Chondrocyte (in vitro differentiated cells): ENCODE data around the gene BICC1. TPM values are rescaled to one million over a fixed set of nuclear protein-coding genes. Genes with fewer than 3 reads are reported as not detected.

Experiments used
- DNase-seq: peaks from one replicate; pipeline ENCODE4 v3.0.0; 2021; ENCODE audit warnings: mixed read lengths, low spot score
- H3K27ac Mint-ChIP-seq: one replicate; pipeline ENCODE4 v1.8.0; 2021; ENCODE audit warnings: mild to moderate bottlenecking, moderate library complexity, mixed read lengths; ENCODE audit not compliant: unreplicated experiment
- H3K27me3 Mint-ChIP-seq: 2 replicates; pipeline ENCODE4 v1.8.0; 2021; ENCODE audit warnings: low read depth, mixed read lengths
- H3K36me3 Mint-ChIP-seq: 2 replicates; pipeline ENCODE4 v1.8.0; 2021; ENCODE audit warnings: low read depth, mixed read lengths
- H3K4me1 Mint-ChIP-seq: 2 replicates; pipeline ENCODE4 v1.8.0; 2021; ENCODE audit warnings: low read depth, mild to moderate bottlenecking, mixed read lengths
- H3K4me3 Mint-ChIP-seq: one replicate; pipeline ENCODE4 v1.8.0; 2021; ENCODE audit warnings: mild to moderate bottlenecking, moderate library complexity, mixed read lengths; ENCODE audit not compliant: unreplicated experiment
- H3K9me3 Mint-ChIP-seq: 2 replicates; pipeline ENCODE4 v1.8.0; 2021; ENCODE audit warnings: low read depth, mixed read lengths
- CTCF ChIP-seq: fragments of 200-600 bp; sonication (generic); IDR thresholded peaks from 2 replicates; pipeline ENCODE4 v1.5.0; 2021; ENCODE audit warnings: antibody characterized with exemption, mild to moderate bottlenecking, moderate library complexity
- total RNA-seq: library from RNA; stranded (reverse); gene quantifications from 3 replicates; pipeline ENCODE4 v1.2.1, GENCODE V29; 2021

BICC1 gene
- total RNA-seq, 1 donor from 2014 or later = 32.4 TPM

GRCh38 chr10:58795560-58795959, 282.9 kb downstream of the BICC1 start:
- H3K27ac Mint-ChIP-seq = no peak overlapping the region
- no peak overlapping the region for H3K4me3 Mint-ChIP-seq
- DNase-seq = no peak
- no peak for TF ChIP-seq CTCF
- peaks cover 25% of the 10 kb centered on the region for H3K4me1 Mint-ChIP-seq
- no peaks in the 10 kb centered on the region for H3K9me3 Mint-ChIP-seq
- H3K27me3 Mint-ChIP-seq = no peaks in the 10 kb centered on the region
- peaks cover 15% of the 10 kb centered on the region for H3K36me3 Mint-ChIP-seq

GRCh38 chr10:58796242-58796641, 283.6 kb downstream of the BICC1 start:
- Mint-ChIP-seq H3K27ac (no peak overlapping the region), H3K4me3 (no peak overlapping the region)
- TF ChIP-seq CTCF = no peak

GRCh38 chr10:58796824-58797223, 284.2 kb downstream of the BICC1 start:
- Mint-ChIP-seq H3K36me3 (peaks cover 24% of the 10 kb centered on the region), H3K27me3 (no peaks in the 10 kb centered on the region), H3K27ac (no peak overlapping the region)

More at GRCh38 chr10:58796242-58796641, 283.6 kb downstream of the BICC1 start:
- no peak for DNase-seq
- H3K27me3 Mint-ChIP-seq = no peaks in the 10 kb centered on the region
- H3K36me3 Mint-ChIP-seq = peaks cover 19% of the 10 kb centered on the region
- H3K9me3 Mint-ChIP-seq = no peaks in the 10 kb centered on the region
- H3K4me1 Mint-ChIP-seq = peaks cover 18% of the 10 kb centered on the region

GRCh38 chr10:58797356-58797755, 284.7 kb downstream of the BICC1 start:
- DNase-seq = no peak
- H3K27ac Mint-ChIP-seq = peak overlapping the region; percentile 6
- H3K4me3 Mint-ChIP-seq = no peak overlapping the region

More at GRCh38 chr10:58796824-58797223, 284.2 kb downstream of the BICC1 start:
- H3K9me3 Mint-ChIP-seq = no peaks in the 10 kb centered on the region
- no peak for TF ChIP-seq CTCF
- peaks cover 16% of the 10 kb centered on the region for H3K4me1 Mint-ChIP-seq
- H3K4me3 Mint-ChIP-seq = no peak overlapping the region
- no peak for DNase-seq

GRCh38 chr10:58802047-58802446, 289.4 kb downstream of the BICC1 start:
- H3K27ac Mint-ChIP-seq = no peak overlapping the region
- no peak for TF ChIP-seq CTCF
- no peaks in the 10 kb centered on the region for H3K9me3 Mint-ChIP-seq
- no peak for DNase-seq
- no peak overlapping the region for H3K4me3 Mint-ChIP-seq
- peaks cover 24% of the 10 kb centered on the region for H3K36me3 Mint-ChIP-seq
- H3K27me3 Mint-ChIP-seq = no peaks in the 10 kb centered on the region
- H3K4me1 Mint-ChIP-seq = peaks cover 7% of the 10 kb centered on the region

More at GRCh38 chr10:58797356-58797755, 284.7 kb downstream of the BICC1 start:
- H3K4me1 Mint-ChIP-seq = peaks cover 13% of the 10 kb centered on the region
- TF ChIP-seq CTCF = no peak
- no peaks in the 10 kb centered on the region for H3K9me3 Mint-ChIP-seq
- no peaks in the 10 kb centered on the region for H3K27me3 Mint-ChIP-seq
- H3K36me3 Mint-ChIP-seq = peaks cover 24% of the 10 kb centered on the region
